Measurements from ENCODE around the gene CBL.
"Not testable (repeated sequence)": the region's sequence is repeated elsewhere in the genome, so short reads cannot be mapped to it uniquely, and the experiment has no call there.

Gene CBL

DNA sequence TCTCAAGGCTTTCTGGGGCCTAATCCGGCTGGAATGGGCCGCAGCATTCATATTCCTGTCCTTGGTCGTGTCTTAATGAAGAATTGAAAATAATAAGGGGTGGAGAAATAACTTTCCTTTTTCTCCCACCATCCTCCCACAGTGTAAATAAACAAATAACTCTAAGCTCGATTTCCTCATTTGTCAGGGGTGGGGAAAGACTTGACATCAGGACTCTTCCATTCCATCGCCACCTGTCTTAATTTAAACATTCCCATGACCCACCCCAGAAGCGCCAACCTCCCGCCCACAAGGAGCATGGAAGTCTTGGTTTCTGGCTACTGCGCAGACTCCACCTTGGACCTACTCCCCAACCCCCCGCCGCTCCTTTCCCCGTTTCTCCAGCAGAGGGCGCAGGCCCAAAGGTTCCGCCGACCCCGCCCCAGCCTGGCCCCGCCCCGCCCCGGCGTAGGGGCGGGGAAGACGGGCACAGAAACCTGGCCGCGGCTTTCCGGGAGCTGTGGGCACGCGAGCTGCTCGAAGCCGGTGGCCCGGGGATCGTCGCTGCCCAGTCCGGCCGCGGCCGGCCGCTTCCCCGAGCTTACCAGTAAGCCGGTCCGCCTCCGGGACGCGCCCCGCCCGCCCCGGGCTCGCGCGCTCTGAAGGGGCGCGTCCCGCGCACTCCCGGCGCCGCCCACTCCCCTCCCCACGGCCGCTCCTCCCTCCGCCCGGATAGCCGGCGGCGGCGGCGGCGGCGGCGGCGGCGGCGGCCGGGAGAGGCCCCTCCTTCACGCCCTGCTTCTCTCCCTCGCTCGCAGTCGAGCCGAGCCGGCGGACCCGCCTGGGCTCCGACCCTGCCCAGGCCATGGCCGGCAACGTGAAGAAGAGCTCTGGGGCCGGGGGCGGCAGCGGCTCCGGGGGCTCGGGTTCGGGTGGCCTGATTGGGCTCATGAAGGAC, at the start of gene CBL:
TSS of gene CBL (plus strand) at position 766 of the 937 bp plus-strand sequence. CDS start at position 845, 79 bp downstream.
- FAIRE-seq = no peak

DNA sequence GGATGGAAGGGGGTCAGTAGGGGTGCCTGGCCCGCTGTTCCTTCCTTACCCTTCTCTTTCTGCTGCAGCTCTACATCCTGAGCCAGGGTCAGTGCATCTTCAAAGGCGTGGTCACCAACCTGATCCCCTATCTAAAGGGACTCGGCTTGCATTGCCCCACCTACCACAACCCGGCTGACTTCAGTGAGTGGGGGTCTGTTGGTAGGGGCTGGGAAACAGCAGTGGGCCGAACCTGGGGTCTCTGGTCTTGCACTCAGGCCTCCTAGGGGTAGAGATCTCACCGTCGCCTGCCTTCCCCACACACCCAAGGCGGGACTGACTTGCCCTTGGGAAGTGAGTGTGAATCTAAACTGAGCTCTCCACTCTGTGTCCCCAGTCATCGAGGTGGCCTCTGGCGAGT, 49.6 kb upstream of the CBL start:
- no peak for FAIRE-seq

DNA sequence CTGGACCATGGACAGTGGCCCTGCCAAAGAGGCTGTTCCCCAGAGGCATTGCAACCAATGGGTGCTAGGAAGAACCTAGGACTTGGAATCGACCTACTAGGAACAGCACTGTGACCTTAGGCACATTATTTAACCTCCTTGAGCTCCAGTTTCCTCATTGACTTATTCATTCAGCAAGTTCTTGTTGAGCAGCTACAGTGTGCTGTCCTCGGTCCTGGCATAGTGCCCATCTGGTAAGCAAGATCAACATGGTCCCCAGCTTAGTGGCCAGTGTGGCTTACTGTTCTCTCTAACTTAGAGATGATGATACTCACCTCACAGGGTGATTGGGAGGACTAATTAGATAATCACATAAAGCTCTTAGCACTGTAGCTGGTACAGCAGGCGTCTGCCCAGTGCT, 49.1 kb upstream of the CBL start:
- FAIRE-seq = no peak

DNA sequence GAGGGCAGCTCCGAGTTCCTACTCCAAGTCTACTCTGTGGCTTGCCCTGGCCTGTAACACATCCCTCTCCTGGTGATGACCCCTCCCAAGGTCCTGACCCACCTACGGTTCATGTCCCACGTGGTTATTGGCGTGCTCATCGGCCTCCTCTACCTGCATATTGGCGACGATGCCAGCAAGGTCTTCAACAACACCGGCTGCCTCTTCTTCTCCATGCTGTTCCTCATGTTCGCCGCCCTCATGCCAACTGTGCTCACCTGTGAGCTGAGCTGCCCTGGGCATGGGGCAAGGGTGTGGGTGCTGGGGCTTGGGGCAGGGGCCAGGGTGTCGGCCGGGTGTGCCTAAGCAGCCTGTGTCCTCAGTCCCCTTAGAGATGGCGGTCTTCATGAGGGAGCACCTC, 47.7 kb upstream of the CBL start:
- FAIRE-seq = no peak

DNA sequence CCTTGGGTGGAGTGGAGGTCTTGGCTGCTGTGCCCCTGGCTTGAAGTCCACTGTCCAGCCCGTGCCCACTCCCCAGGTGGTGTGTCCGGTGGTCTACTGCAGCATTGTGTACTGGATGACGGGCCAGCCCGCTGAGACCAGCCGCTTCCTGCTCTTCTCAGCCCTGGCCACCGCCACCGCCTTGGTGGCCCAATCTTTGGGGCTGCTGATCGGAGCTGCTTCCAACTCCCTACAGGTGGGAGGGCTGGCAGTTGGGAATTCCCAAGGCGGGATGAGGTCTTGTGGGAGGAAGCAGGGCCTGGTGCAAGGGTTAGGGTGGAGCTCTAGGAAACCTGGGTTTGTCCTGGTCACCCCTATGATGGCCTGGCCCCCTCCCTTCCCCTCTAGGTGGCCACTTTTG, 46.0 kb upstream of the CBL start:
- FAIRE-seq = no peak

DNA sequence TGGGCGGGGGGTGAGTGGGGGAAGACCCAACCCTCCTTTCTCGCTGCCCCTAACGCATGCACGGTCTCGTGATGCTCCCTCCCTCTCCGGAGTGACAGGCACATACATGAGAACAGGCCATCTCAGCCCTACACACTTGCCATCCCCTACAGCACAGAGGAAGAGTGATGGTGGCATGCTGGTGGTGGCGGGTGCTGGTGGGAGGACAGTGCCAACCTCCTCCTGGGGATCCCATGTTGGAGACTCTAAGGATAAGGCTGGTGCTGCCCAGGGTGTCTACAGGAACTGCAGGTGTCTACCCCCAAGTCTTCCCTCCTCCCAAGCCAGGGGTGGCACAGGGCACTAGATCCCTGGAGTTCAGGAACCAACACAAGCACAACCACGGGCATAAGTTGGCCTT, 44.3 kb upstream of the CBL start:
- no peak for FAIRE-seq

DNA sequence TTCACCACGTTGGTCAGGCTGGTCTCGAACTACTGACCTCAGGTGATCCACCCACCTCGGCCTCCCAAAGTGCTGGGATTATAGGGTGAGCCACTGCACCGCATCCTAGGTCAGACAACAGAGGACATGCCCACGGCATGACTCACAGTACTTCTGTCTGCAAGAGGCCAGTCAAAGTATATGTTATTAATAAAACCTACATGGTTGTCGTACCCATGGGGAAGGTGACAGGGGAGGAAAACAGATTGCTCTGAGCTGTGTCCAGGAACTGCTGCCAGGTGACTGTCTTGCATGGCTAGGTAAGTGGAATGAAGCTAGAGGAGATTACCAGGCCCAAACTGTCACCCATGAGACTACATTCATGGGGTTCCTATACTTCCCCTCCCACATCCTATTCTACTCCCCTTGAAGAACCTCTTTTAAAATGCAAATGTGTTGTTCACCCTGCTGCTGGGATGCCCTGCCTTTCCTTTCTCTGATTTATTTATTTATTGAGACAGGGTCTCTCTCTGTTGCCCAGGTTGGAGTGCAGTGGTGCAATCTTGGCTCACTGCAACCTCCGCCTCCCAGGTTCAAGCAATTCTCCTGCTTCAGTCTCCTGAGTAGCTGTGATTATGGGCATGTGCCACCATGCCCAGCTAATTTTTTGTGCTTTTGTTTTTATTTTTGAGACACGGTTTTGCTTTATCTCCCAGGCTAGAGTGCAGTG, 39.6 kb upstream of the CBL start:
- no peak for FAIRE-seq

DNA sequence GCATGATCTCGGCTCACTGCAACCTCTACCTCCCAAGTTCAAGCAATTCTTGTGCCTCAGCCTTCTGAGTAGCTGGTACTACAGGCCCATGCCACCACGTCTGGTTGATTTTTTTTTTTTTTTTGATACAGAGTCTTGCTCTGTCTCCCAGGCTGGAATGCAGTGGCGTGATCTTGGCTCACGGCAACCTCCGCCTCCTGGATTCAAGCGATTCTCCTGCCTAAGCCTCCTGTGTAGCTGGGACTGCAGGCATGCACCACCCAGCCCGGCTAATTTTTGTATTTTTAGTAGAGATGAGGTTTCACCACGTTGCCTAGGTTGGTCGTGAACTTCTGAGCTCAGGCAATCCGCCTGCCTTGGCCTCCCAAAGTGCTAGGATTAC, 39.1 kb upstream of the CBL start:
- FAIRE-seq = not testable (repeated sequence)

DNA sequence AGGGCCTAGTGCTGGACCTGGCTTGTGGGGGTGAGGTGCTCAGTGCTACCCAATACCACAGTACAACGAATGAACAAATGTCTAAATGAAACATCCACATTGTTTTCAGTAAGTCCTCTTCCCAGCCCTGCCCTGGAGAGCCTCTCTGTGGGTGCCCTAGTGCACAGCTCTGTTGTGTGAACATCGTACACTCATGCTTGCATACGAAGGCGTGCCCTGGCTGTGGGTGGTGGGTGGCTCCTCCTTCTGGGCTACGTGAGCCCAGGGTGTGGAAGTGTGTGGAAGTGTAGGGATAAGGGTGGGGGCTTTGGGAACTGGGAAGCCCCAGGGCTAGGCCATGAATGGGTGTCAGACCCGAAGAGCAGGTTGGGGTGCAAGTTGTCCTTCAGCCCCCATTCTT, 38.2 kb upstream of the CBL start:
- no peak for FAIRE-seq

DNA sequence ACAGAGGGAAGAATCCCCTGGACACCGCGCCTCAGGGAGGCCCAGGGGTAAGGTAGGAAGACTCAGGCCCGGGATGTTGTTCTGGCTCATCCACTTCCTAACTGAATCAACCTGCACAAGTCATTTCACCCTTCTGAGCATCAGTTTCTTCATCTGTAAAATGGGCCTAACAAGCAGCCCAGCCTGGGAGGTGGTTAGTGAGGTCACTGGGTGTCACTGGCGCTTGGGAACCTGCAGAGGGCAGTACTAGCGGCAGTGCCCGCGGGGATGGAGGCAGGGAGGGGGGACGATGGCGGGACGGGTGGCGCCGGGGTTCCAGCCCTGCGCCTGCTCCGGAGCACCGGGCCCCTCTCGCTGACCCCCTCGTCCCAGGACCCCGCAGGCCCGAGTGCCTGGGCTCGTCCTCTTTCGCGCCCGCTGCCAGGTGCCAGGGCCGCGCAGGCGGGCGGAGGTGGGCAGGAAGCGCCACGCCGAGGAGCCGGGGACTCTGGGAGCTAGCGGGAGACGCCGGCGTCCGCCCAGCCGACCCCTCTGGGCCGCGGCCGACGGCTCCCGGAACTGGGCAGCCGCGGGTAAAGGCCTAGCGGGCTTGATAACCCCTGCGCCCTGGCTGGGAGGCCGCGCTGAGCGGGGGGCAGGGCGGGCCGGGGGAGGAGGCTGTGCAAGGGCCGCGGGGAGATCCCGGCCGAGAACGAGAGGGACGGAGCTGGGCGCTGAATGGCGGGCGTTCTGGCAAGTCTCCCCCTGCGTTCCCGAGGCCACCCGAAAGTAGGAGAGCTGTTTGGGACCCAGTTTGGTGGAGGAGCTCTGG, 37.5 kb upstream of the CBL start, which contains the start of gene NLRX1:
TSS of gene NLRX1 (plus strand) at position 255 of the 811 bp plus-strand sequence. CDS start 2,679 bp downstream, outside the sequence.
- no peak for FAIRE-seq

DNA sequence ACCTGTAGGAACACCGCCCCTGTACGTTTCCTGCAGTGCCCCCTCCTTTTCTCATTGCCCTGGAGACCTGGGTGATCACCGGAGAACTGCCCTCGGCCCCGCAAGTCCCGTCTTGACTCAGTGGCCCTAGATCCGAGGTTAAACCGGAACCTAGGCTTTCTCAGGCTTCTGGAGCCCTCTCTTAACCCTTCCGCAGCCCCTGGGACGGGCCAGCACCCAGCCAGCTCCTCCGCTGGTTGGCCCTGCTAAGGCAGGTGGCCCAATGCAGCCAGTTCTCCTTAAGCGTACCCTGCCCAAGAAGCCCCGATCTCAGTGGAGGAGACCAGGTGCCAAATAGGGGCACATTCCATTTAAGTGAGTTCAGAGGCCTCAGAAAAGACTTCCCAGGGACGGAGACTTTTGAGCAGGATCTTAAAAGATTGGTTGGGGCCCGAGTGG, 36.8 kb upstream of the CBL start:
- FAIRE-seq = no peak

DNA sequence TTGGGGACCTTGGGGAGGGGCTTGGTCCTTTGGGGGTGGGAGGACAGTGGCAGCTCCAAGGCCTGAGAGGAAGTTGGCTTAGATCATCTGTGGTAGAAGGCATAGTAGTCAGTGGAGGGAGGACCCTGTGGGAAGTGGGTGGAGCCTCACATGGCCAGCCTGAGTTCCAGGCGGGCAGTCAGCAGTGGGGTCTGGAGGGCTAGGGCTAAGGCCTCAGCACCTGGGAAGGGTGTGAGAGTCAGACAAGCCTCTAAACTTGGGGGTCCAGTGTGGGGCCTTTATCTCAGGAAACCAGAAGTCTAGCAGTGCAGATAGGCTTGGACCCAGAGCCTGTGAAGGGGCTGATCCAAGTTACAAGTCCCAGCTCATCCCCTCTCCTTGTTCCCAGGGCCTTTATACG, 33.6 kb upstream of the CBL start:
- FAIRE-seq = no peak

DNA sequence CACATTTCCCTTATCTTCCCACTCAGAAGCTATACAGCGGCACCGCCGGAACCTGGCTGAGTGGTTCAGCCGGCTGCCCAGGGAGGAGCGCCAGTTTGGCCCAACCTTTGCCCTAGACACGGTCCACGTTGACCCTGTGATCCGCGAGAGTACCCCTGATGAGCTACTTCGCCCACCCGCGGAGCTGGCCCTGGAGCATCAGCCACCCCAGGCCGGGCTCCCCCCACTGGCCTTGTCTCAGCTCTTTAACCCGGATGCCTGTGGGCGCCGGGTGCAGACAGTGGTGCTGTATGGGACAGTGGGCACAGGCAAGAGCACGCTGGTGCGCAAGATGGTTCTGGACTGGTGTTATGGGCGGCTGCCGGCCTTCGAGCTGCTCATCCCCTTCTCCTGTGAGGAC, 32.7 kb upstream of the CBL start:
- no peak for FAIRE-seq

DNA sequence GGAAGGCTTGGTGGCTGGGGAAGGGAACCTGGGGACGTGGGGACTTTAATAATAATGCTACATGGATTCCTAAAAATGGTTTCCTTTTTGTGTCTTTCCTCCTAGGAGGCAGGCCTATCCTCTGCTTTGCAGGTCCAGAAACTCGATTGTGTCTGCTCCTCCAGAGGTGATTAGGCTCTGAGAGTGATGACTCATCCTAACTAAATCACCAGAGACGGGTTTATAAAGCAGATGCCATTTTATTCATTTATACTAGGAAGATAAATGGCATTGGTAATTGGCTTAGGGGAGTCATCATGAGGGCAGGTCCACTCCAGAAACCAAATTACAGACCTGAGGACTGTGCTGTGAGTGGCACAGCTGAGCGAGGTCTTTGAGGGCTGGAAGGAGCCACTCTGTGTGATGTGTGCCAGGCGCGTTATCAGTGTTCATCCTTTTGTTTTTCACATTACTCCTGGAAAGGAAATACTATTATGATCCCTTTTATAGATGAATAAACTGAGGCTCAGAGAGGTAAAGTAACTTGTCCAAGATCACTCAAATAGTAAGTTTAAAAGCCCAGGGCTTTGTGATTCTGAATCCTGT, 30.6 kb upstream of the CBL start:
- no peak for FAIRE-seq

DNA sequence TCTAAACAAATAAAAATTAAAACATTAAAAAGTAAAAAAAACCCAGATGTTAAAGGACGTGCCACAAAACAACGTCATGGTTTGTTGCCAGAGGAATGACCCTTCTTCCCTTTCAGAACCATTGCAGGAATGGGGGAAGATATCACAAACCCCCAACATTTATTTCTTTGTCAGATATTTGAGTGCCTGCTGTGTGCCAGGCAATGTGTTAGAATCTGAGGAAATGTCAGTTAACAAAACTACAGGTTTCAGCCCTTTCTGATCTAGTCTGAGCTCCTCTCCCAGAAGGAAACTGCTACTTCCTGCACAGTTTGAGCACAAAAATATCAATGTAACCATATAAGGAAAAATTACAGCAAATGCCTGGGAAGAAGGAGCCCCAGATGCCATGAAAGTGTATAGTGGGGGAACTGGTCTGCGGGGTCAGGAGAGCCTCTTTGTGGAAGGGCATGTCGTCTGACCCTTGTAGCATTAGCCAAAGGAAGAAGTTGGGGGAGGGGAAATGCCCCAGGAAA, 27.9 kb upstream of the CBL start:
- no peak for FAIRE-seq

DNA sequence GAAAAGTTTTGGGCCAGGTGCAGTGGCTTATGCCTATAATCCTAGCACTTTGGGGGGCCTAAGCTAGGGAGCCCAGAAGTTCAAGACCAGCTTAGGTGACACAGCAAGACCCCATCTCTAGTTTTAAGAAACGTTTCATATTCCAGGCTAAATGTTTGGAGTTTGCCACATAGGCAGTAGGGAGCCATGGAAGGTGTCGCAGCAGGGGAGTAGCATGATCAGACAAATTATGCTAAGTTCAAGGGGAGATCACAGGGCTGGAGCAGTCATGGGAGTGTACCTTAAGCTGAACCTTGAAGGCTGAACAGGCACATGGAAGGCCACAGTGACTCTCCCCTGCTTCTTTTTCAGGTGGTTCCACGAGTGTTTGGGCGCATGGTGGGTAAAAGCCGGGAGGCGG, 26.8 kb upstream of the CBL start:
- no peak for FAIRE-seq

DNA sequence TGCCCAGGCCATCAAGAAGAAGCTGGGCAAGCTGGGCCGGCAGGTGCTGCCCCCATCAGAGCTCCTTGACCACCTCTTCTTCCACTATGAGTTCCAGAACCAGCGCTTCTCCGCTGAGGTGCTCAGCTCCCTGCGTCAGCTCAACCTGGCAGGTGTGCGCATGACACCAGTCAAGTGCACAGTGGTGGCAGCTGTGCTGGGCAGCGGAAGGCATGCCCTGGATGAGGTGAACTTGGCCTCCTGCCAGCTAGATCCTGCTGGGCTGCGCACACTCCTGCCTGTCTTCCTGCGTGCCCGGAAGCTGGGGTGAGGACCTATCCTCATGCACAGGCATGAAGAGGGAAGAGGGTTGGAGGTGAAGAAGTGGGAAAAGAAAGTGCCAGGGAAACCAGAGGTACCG, 26.2 kb upstream of the CBL start:
- FAIRE-seq = no peak

DNA sequence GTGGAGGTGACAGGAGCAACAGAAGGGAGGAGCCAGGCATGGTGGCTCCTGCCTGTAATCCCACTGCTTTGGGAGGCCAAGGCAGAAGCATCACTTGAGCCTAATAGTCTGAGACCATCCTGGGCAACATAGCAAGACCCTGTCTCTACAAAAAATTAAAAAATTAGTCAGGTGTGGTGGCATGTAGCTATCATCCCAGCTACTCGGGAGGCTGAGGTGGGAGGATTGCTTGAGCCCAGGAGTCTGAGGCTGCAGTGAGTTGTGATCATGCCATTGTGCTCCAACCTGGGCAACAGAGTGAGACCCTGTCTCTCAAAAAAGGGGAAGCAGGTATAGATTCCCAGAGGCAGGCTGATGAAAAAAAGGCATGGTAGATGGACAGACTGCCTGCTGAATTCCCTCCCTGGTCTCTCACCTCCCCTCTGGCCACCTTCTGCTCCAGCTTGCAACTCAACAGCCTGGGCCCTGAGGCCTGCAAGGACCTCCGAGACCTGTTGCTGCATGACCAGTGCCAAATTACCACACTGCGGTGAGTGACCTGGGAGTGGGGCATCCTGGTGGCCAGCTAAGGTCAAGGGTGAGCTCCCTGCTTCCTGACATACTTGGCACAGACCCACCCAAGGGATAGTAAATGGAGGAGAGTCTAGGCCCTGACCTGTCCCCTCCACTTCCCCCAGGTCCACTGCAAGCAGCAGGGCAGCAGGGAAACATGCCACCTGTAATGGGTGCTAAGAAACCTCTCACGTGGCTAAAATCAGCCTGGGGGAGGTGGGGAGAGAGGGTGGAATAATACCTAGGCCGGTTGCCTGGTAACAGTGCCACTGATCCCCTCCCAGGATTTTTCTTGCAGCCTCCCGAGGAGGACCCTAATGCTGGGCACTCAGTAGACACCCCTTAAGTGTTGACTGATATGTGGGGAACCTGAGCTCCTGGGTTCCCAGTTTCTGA, 25.1 kb upstream of the CBL start:
- no peak for FAIRE-seq

DNA sequence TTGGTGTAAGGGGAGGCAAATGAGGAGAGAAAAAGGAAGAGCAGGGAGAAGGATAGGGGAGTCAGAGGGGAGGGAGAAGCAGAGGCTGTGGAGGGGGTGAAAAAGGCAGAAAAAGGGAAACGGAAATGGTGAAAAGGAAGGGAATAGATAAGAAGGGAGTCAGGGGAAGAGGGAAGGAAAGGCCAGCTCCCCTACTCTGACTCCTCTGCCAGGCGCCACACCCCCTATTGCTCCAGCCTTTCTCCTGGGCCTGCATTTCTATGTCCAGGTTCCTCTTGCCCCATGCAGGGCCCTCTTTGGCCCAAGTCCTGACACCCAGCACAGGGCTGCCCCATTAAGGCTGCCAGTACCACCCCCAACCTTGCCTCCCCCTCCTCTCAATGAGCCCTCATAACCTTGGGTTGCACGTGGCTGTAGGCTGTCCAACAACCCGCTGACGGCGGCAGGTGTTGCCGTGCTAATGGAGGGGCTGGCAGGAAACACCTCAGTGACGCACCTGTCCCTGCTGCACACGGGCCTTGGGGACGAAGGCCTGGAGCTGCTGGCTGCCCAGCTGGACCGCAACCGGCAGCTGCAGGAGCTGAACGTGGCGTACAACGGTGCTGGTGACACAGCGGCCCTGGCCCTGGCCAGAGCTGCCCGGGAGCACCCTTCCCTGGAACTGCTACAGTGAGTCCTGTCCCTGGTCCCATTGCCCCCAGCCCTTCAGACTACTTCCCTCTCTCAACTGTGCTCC, 24.3 kb upstream of the CBL start:
- no peak for FAIRE-seq

DNA sequence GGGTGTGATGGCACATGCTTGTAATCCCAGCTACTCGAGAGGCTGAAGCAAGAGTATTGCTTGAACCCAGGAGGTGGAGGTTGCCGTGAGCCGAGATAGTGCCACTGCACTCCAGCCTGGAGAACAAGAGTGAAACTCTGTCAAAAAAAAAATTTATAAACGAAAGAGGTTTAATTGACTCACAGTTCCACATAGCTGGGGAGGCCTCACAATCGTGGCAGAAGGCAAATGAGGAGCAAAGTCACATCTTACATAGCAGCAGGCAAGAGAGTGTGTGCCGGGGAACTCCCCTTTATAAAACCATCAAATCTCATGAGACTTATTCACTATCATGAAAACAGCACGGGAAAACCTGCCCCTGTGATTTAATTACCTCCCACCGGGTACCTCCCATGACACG, 21.7 kb upstream of the CBL start:
- FAIRE-seq = not testable (repeated sequence)
